K562 (cell line): Measurements from ENCODE around the gene TBXAS1. TPM values are rescaled to one million over a fixed set of nuclear protein-coding genes. Genes with fewer than 3 reads are reported as not detected.

Experiments
- CGGBP1 ChIP-seq: fragments of 250-450 bp; sonication (Bioruptor Pico); IDR thresholded peaks from 2 replicates; pipeline ENCODE4 v1.9.0; 2021; ENCODE audit warnings: mild to moderate bottlenecking
- CLOCK ChIP-seq: fragments of 250-450 bp; sonication (Bioruptor Pico); IDR thresholded peaks from 2 replicates; pipeline ENCODE4 v1.4.0; 2020; ENCODE audit warnings: mild to moderate bottlenecking, moderate library complexity, borderline replicate concordance
- HMBOX1 ChIP-seq: sonication (generic); IDR thresholded peaks from 2 replicates; pipeline ENCODE4 v1.6.1; 2016
- MTF1 ChIP-seq: fragments of 250-450 bp; sonication (Bioruptor Pico); IDR thresholded peaks from 2 replicates; pipeline ENCODE4 v1.9.0; 2021; ENCODE audit warnings: moderate library complexity, mild to moderate bottlenecking, inconsistent platforms, borderline replicate concordance
- NCOA2 ChIP-seq, 2 experiments: fragments of 450-650 bp; IDR thresholded peaks; 2 replicates each; pipeline ENCODE4 v1.6.1; 2018; ENCODE audit warnings: mild to moderate bottlenecking in 2 of 2, moderate library complexity in 1 of 2; ENCODE audit not compliant: partially characterized antibody in 2 of 2
- ZNF311 ChIP-seq: fragments of 250-450 bp; sonication (Bioruptor Pico); IDR thresholded peaks from 2 replicates; pipeline ENCODE4 v1.4.0; 2020; ENCODE audit warnings: mild to moderate bottlenecking, moderate library complexity
- polyA plus RNA-seq, 8 experiments: library from polyadenylated mRNA; depleted of rRNA in 4 of 8; stranded (reverse) in 5 of 8; unstranded in 3 of 8; fragments of >200 nt; fragmentation: Nextera tagmentation in 2 of 8; fragmentation: Illumina TruSeq in 1 of 8; extraction: Ambion mirVana in 2 of 8; extraction: Trizol in 1 of 8; gene quantifications; 2 replicates each; pipeline versions ENCODE4 v1.2.1 to v1.2.3, GENCODE V29; 2011 to 2014; ENCODE audit warnings: inconsistent platforms in 1 of 8, missing spikeins in 1 of 8
- total RNA-seq, 7 experiments: library from RNA; depleted of rRNA in 6 of 7; stranded (reverse); fragments of >200 nt in 6 of 7; fragmentation: Illumina TruSeq in 2 of 7; extraction: Trizol in 2 of 7; gene quantifications; 2 replicates each; pipeline versions ENCODE4 v1.2.1 to v1.2.3, GENCODE V29; 2011 to 2021; ENCODE audit warnings: low replicate concordance in 1 of 7
- TF ChIP-seq, protein P1 (sequence below): fragments of 150-350 bp; IDR thresholded peaks from 2 replicates; pipeline ENCODE4 v1.6.1; 2014; ENCODE audit warnings: low read depth, mild to moderate bottlenecking, low read length, borderline replicate concordance
- TF ChIP-seq, protein P2 (sequence below): sonication (generic); formaldehyde crosslinking; IDR thresholded peaks from 2 replicates; pipeline ENCODE4 v1.8.1; 2023; ENCODE audit warnings: mild to moderate bottlenecking, missing genetic modification reagents
- TF ChIP-seq, protein P3 (sequence below), 2 experiments: fragments of 450-650 bp; IDR thresholded peaks; 2 replicates each; pipeline ENCODE4 v1.6.1; 2018; ENCODE audit warnings: mild to moderate bottlenecking in 2 of 2, low read depth in 1 of 2; ENCODE audit not compliant: partially characterized antibody in 2 of 2
- TF ChIP-seq, protein P4 (sequence below): fragments of 450-650 bp; formaldehyde crosslinking; IDR thresholded peaks from 2 replicates; pipeline ENCODE4 v1.4.0; 2020; ENCODE audit warnings: mild to moderate bottlenecking

The TBXAS1 gene
- total and polyA plus RNA-seq, 9 of the 15 experiments (the other 6 are each of a cell fraction or from before 2014, with no cell fraction given), result 1.1 to 8.3 (median 1.9) TPM

DNA sequence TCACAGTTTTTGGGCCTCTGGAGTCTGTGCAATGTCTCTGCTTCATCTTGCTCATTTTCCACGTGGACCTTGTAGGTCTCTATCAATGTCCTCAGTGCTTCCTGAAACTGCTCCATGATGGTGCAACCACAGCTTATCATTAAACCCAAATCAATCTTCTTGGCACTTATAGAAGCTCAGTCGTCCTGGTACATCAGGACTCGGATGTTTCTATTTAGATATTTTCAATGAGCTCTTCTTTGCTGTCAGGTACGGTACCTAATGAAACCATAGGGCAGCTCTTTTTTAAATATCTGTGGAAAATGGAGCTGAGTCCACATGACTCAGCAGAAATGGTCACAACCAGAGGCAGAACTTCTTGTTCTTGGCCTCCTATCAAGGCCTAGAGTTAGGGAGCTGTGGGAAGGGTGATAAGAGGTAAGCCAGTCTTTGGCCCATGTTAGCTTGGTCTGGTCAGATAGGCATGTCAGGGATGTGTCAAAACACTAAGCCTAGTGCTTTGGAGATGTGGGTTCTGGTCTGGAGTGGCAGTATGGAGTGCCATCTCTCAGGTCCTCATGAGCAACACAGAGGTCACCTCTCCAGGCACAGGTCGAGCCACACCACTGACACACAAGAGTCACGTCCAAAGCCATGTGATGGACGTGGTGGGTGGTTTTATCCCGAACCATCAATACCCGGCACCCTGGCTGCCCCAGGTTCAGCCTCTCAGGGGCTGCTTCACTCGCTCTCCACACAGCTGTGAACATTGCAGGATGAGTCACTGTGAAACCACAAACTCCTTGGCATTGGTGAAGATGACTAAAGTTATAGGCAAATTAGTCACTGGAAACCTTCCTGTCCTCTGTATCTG lies 87.0 kb downstream of the TBXAS1 start (continued):
- TF ChIP-seq, protein P1, sequence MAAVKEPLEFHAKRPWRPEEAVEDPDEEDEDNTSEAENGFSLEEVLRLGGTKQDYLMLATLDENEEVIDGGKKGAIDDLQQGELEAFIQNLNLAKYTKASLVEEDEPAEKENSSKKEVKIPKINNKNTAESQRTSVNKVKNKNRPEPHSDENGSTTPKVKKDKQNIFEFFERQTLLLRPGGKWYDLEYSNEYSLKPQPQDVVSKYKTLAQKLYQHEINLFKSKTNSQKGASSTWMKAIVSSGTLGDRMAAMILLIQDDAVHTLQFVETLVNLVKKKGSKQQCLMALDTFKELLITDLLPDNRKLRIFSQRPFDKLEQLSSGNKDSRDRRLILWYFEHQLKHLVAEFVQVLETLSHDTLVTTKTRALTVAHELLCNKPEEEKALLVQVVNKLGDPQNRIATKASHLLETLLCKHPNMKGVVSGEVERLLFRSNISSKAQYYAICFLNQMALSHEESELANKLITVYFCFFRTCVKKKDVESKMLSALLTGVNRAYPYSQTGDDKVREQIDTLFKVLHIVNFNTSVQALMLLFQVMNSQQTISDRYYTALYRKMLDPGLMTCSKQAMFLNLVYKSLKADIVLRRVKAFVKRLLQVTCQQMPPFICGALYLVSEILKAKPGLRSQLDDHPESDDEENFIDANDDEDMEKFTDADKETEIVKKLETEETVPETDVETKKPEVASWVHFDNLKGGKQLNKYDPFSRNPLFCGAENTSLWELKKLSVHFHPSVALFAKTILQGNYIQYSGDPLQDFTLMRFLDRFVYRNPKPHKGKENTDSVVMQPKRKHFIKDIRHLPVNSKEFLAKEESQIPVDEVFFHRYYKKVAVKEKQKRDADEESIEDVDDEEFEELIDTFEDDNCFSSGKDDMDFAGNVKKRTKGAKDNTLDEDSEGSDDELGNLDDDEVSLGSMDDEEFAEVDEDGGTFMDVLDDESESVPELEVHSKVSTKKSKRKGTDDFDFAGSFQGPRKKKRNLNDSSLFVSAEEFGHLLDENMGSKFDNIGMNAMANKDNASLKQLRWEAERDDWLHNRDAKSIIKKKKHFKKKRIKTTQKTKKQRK, result no peak
- TF ChIP-seq, protein P2, sequence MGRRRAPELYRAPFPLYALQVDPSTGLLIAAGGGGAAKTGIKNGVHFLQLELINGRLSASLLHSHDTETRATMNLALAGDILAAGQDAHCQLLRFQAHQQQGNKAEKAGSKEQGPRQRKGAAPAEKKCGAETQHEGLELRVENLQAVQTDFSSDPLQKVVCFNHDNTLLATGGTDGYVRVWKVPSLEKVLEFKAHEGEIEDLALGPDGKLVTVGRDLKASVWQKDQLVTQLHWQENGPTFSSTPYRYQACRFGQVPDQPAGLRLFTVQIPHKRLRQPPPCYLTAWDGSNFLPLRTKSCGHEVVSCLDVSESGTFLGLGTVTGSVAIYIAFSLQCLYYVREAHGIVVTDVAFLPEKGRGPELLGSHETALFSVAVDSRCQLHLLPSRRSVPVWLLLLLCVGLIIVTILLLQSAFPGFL (CRISPR knock-in tag), result no peak
- TF ChIP-seq NCOA2 (IDR thresholded peaks at IDR 0.05; ENCODE audit: partially characterized antibody in 2 of 2) (peak; percentile 54 to 61), MTF1 (no peak; the same call in 1 of the 2 replicates), HMBOX1 (peak; percentile 95), ZNF311 (0 out of 2 replicates have a peak, but pooled peaks have one; percentile 14), CGGBP1 (CRISPR knock-in tag) (no peak), CLOCK (CRISPR knock-in tag) (no peak)
- TF ChIP-seq, protein P3, sequence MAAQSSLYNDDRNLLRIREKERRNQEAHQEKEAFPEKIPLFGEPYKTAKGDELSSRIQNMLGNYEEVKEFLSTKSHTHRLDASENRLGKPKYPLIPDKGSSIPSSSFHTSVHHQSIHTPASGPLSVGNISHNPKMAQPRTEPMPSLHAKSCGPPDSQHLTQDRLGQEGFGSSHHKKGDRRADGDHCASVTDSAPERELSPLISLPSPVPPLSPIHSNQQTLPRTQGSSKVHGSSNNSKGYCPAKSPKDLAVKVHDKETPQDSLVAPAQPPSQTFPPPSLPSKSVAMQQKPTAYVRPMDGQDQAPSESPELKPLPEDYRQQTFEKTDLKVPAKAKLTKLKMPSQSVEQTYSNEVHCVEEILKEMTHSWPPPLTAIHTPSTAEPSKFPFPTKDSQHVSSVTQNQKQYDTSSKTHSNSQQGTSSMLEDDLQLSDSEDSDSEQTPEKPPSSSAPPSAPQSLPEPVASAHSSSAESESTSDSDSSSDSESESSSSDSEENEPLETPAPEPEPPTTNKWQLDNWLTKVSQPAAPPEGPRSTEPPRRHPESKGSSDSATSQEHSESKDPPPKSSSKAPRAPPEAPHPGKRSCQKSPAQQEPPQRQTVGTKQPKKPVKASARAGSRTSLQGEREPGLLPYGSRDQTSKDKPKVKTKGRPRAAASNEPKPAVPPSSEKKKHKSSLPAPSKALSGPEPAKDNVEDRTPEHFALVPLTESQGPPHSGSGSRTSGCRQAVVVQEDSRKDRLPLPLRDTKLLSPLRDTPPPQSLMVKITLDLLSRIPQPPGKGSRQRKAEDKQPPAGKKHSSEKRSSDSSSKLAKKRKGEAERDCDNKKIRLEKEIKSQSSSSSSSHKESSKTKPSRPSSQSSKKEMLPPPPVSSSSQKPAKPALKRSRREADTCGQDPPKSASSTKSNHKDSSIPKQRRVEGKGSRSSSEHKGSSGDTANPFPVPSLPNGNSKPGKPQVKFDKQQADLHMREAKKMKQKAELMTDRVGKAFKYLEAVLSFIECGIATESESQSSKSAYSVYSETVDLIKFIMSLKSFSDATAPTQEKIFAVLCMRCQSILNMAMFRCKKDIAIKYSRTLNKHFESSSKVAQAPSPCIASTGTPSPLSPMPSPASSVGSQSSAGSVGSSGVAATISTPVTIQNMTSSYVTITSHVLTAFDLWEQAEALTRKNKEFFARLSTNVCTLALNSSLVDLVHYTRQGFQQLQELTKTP (IDR thresholded peaks at IDR 0.05; ENCODE audit: low read depth in 1 of 2, partially characterized antibody in 2 of 2), result peak in 1 of 2 experiments; percentile 44
- TF ChIP-seq, protein P4, sequence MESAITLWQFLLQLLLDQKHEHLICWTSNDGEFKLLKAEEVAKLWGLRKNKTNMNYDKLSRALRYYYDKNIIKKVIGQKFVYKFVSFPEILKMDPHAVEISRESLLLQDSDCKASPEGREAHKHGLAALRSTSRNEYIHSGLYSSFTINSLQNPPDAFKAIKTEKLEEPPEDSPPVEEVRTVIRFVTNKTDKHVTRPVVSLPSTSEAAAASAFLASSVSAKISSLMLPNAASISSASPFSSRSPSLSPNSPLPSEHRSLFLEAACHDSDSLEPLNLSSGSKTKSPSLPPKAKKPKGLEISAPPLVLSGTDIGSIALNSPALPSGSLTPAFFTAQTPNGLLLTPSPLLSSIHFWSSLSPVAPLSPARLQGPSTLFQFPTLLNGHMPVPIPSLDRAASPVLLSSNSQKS (CRISPR knock-in tag), result 0 out of 2 replicates have a peak, but pooled peaks have one; percentile 63
